Activated CD8-positive, alpha-beta memory T cell treated with anti-CD3 and anti-CD28 coated beads, Interleukin-2, amount 10 ng/mL, durations not matched to agents 7 days and 5 days (primary cell): ENCODE measurements around the gene IFI27L2. TPM values are rescaled to one million over a fixed set of nuclear protein-coding genes. Genes with fewer than 3 reads are reported as not detected.

Source experiments
- ATAC-seq: fragments of 150-1000 bp; cut with Tn5 transposase; one replicate; pipeline ENCODE4 v1.10.0; 2021; ENCODE audit warnings: moderate library complexity
- CTCF ChIA-PET: fragments of 350-600 bp; sonication (Branson Sonifier 250); formaldehyde crosslinking; loops from one replicate; lab custom pipeline; 2021; ENCODE audit warnings: antibody characterized with exemption; lab: Charles Lee
- DNase-seq: peaks from one replicate; pipeline ENCODE4 v3.0.0-alpha.2; 2020
- H3K27ac Mint-ChIP-seq: one replicate; pipeline ENCODE4 v1.8.0; 2021; ENCODE audit warnings: mild to moderate bottlenecking, mixed read lengths
- H3K27me3 Mint-ChIP-seq: one replicate; pipeline ENCODE4 v1.8.0; 2021; ENCODE audit warnings: mixed read lengths
- H3K36me3 Mint-ChIP-seq: one replicate; pipeline ENCODE4 v1.8.0; 2021; ENCODE audit warnings: mild to moderate bottlenecking, mixed read lengths
- H3K4me1 Mint-ChIP-seq: one replicate; pipeline ENCODE4 v1.8.0; 2021; ENCODE audit warnings: mixed read lengths
- H3K4me3 Mint-ChIP-seq: one replicate; pipeline ENCODE4 v1.8.0; 2021; ENCODE audit warnings: mild to moderate bottlenecking, moderate library complexity, mixed read lengths
- H3K9me3 Mint-ChIP-seq: one replicate; pipeline ENCODE4 v1.8.0; 2022; ENCODE audit warnings: low read depth, mixed read lengths
- total RNA-seq, 2 experiments: library from RNA; stranded (reverse); gene quantifications; one replicate each; pipeline ENCODE4 v1.2.3, GENCODE V29; 2021

The IFI27L2 gene
- total RNA-seq, 2 experiments from 2014 or later, result 95.5 to 112 TPM

DNA sequence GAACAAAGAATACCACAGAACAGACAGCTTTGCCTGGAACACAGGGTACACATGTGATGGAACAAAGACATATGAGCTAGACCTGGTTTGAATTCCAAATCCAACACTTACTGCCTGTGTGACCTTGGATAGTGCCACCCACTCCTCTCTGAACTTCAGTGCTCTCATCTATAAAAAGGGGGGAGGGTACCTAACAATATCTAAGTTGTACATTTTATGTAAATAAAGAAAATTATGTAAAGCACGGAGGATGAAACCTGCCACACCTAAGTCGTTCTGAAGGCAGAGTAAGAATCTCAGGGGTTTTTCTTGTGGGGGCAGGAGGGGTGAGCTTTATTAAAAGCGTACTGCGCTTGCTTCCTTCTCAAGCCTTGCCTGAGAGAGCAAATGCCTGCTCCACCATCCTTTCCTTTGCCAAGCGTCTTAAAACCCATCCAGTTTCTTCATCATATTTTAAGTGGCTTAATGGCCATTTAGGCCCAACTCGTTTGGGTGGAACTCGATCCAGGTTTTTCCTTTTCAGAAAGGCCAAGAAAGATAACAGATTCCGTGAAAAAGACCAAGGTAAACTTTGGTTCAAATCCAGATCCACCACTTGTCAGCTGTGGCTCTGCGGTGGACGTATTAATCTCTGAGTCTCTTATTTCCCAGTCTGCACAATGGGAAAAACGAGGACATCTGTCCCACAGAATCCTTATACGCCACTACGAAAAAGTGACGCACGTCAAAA is 49.3 kb downstream of the IFI27L2 start:
- Mint-ChIP-seq H3K4me3 (peak overlapping the region; percentile 95), H3K27ac (peak overlapping the region; percentile 98), H3K27me3 (no peaks in the 10 kb centered on the region), H3K36me3 (peaks cover 56% of the 10 kb centered on the region), H3K9me3 (peaks cover 6% of the 10 kb centered on the region), H3K4me1 (peaks cover 64% of the 10 kb centered on the region)
- CTCF ChIA-PET, result interaction anchor here (1.1 to 4.6 kb wide), 6 partner anchors 14 to 140 kb away, joined by 3 to 24 read pairs (median 16); no protein-coding TSS in a partner anchor
- DNase-seq (no peak), ATAC-seq (no peak)

DNA sequence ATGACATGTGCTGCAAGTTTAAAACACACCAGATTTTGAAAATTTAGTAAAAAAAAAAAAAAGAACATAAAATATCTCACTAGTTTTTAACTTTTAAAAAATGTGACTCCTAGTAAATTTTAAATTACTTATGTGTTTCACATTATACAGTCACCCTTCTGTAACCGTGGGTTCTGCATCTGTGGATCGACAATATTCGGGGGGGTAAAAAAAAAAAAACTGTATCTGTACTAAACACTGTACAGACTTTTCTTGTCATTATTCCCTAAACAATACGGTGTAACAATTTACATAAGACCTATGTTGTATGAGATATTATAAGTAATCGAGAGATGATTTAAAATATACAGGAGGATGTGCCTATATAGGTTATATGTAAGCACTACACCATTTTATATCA is 51.6 kb downstream of the IFI27L2 start:
- CTCF ChIA-PET, result no interaction called here
- ATAC-seq (no peak), DNase-seq (no peak)
- Mint-ChIP-seq H3K4me3 (peak overlapping the region; percentile 40), H3K27ac (no peak overlapping the region), H3K27me3 (no peaks in the 10 kb centered on the region), H3K4me1 (peaks cover 60% of the 10 kb centered on the region), H3K9me3 (peaks cover 12% of the 10 kb centered on the region), H3K36me3 (peaks cover 62% of the 10 kb centered on the region)

Other genes with a start within 250 kb of the IFI27L2 start
- gene FAM181A, start 202.3 kb downstream of the IFI27L2 start, total RNA-seq, result not detected
- gene ASB2, start 153.0 kb downstream of the IFI27L2 start, total RNA-seq, result 100 to 1,000 TPM; 116 to 177 TPM
- gene CCDC197, start 132.3 kb downstream of the IFI27L2 start, total RNA-seq, result under 1 TPM in 1 of 2 experiments, not detected in 1; 0.14 TPM
- 1 to 10 TPM; 3.4 to 4.2 TPM for gene OTUB2, start 103.3 kb downstream of the IFI27L2 start, total RNA-seq
- 100 to 1,000 TPM; 211 to 244 TPM for gene DDX24, start 48.4 kb downstream of the IFI27L2 start, total RNA-seq
- gene IFI27L1, start 48.3 kb downstream of the IFI27L2 start, total RNA-seq, result 10 to 100 TPM; 42.8 to 55.4 TPM
- gene IFI27, start 18.9 kb downstream of the IFI27L2 start, total RNA-seq, result 100 to 1,000 TPM in 1 of 2 experiments, 10 to 100 TPM in 1; 81.5 to 325 TPM
- gene PPP4R4, start 44.7 kb upstream of the IFI27L2 start, total RNA-seq, result under 1 TPM; 0.64 to 0.68 TPM
- gene SERPINA10, start 163.7 kb upstream of the IFI27L2 start, total RNA-seq, result not detected
- not detected for gene SERPINA6, start 193.7 kb upstream of the IFI27L2 start, total RNA-seq
- not detected for gene SERPINA2, start 237.1 kb upstream of the IFI27L2 start, total RNA-seq